ENCODE data around the gene LYL1.

DNA sequence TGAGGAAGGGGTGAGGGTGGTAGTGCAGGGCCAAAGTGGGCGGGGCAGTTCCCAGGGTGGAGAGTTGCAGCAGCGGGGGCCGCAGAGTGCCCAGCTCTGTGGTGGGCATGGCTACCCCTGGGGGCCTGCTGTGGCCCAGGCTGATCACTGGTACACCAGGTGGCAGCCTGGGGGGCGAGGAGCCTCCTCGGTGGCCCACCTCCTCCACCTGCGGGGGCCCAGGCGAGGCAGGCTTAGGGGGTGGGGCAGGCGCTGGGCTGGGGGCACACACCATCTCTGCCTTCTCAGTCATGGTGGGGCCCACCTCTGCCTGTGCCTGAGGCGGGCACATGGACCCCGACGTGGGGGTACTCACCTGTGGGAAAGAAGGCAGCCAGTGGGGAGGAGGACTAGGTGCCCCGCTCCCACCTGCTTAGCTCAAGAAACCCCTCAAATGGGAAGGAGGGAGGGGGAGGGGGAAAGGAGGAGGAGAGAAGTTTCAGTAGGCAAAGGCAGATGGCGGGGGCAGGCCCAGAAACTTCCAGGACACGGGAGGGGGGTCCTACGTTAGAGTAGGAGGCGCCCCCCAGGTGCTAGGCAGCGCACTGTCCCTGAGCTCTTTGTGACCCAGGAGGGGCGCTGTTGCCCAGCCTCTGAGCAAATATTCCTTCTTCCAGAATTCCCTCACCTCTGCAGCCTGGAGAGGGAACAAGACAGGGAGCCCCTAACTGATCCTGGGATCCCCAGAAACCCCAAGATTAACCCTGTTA is 1.6 kb downstream of the LYL1 start:
- TF ChIP-seq POLR2AphosphoS5 (IDR thresholded peaks at IDR 0.05; ENCODE audit: low read depth, low read length) = no peak
- TF ChIP-seq POLR2A (IDR thresholded peaks at IDR 0.05; ENCODE audit: low read depth, low read length) = no peak
- TF ChIP-seq TAF1 (IDR thresholded peaks at IDR 0.05; ENCODE audit: low read depth, low read length) = no peak
- no peak for TF ChIP-seq POU2F2 (IDR thresholded peaks at IDR 0.05; ENCODE audit: low read depth, low read length)
- no peak for TF ChIP-seq PAX5 (IDR thresholded peaks at IDR 0.05; ENCODE audit: insufficient read depth, low read length, severe bottlenecking)

Measured in GM12891 (cell line).